GM12878 (cell line): ENCODE measurements around the gene KIFBP. TPM values are rescaled to one million over a fixed set of nuclear protein-coding genes. Genes with fewer than 3 reads are reported as not detected.

ENCODE experiments used
- ATAC-seq: fragments of 200-7000 bp; cut with Tn5 transposase; 3 replicates; pipeline ENCODE4 v1.9.1; 2020; ENCODE audit warnings: mild to moderate bottlenecking, moderate library complexity
- BruUV-seq: library from RNA; stranded (reverse); fragments of 400-500 nt; replicated peaks from 2 replicates; lab custom pipeline; 2021; lab: Mats Ljungman, UMichigan
- CTCF ChIA-PET: fragments of 300-600 bp; sonication (Branson Sonifier 250); formaldehyde crosslinking; extraction: SDS; loops from one replicate; lab custom pipeline; 2021; ENCODE audit warnings: inconsistent platforms; lab: Yijun Ruan, JAX
- POLR2A ChIA-PET: fragments of 350-600 bp; formaldehyde crosslinking; extraction: SDS; loops from one replicate; lab custom pipeline; 2021; ENCODE audit warnings: inconsistent platforms; lab: Charles Lee
- RAD21 ChIA-PET: fragments of 300-600 bp; sonication (Branson Sonifier 250); formaldehyde crosslinking; loops from one replicate; lab custom pipeline; 2023; ENCODE audit warnings: antibody characterized with exemption; ENCODE audit not compliant: unreplicated experiment; lab: Charles Lee
- SMC1A ChIA-PET: fragments of 300-600 bp; sonication (Branson Sonifier 250); formaldehyde crosslinking; loops from one replicate; lab custom pipeline; 2023; ENCODE audit not compliant: unreplicated experiment, uncharacterized antibody; lab: Charles Lee
- DNase-seq: peaks from one replicate; pipeline ENCODE4 v3.0.0-alpha.2; 2011; ENCODE audit warnings: low read depth, low spot score
- FAIRE-seq: peaks from 3 replicates; lab custom pipeline; 2011; peaks lifted over from hg19 to GRCh38; lab: Jason Lieb, UNC
- H2AFZ ChIP-seq: 2 replicates; pipeline ENCODE4 v1.6.0; 2011; ENCODE audit warnings: low read depth, low read length, control low read depth; ENCODE audit not compliant: control insufficient read depth
- H3K27ac ChIP-seq: 2 replicates; pipeline ENCODE4 v1.5.1; 2011; ENCODE audit warnings: control low read depth; ENCODE audit not compliant: control insufficient read depth, insufficient read depth
- H3K27me3 ChIP-seq, 2 experiments: replicated peaks in 1 of 2; 2 replicates each; pipeline versions ENCODE4 v1.6.0 to v1.6.1; 2011; ENCODE audit warnings: low read length in 1 of 2; ENCODE audit not compliant: control insufficient read depth in 2 of 2, insufficient read depth in 2 of 2
- H3K36me3 ChIP-seq, 2 experiments: 2 replicates each; pipeline ENCODE4 v1.5.1; 2011; ENCODE audit warnings: low read length in 1 of 2; ENCODE audit not compliant: control insufficient read depth in 2 of 2, insufficient read depth in 2 of 2
- H3K4me1 ChIP-seq: 2 replicates; pipeline ENCODE4 v1.6.1; 2011; ENCODE audit warnings: mild to moderate bottlenecking, low read length, moderate library complexity, mixed read lengths; ENCODE audit not compliant: control insufficient read depth, insufficient read depth
- H3K4me2 ChIP-seq: 2 replicates; pipeline ENCODE4 v1.6.0; 2011; ENCODE audit warnings: control low read depth; ENCODE audit not compliant: control insufficient read depth, insufficient read depth
- H3K4me3 ChIP-seq: fragments of 200-600 bp; sonication (generic); 2 replicates; pipeline ENCODE4 v1.5.1; 2016
- H3K79me2 ChIP-seq: 2 replicates; pipeline ENCODE4 v1.6.0; 2011; ENCODE audit warnings: low read length; ENCODE audit not compliant: control insufficient read depth, insufficient read depth
- H3K9ac ChIP-seq: 2 replicates; pipeline ENCODE4 v1.8.0; 2011; ENCODE audit warnings: low read length, control low read depth, mixed read lengths; ENCODE audit not compliant: control insufficient read depth, insufficient read depth
- H3K9me3 ChIP-seq: replicated peaks from 3 replicates; pipeline ENCODE4 v1.5.1; 2011; ENCODE audit warnings: mild to moderate bottlenecking, low read length; ENCODE audit not compliant: control insufficient read depth, insufficient read depth
- H4K20me1 ChIP-seq: 2 replicates; pipeline ENCODE4 v1.6.0; 2011; ENCODE audit not compliant: control insufficient read depth, insufficient read depth
- ATF7 ChIP-seq: fragments of 450-650 bp; IDR thresholded peaks from 2 replicates; pipeline ENCODE4 v1.6.1; 2016; ENCODE audit warnings: low read depth, mild to moderate bottlenecking
- EED ChIP-seq: sonication (generic); IDR thresholded peaks from 2 replicates; pipeline ENCODE4 v1.6.1; 2016; ENCODE audit warnings: antibody characterized with exemption, low read depth
- HDAC2 ChIP-seq: fragments of 200-600 bp; sonication (generic); IDR thresholded peaks from 2 replicates; pipeline ENCODE4 v1.6.1; 2017
- JUNB ChIP-seq: IDR thresholded peaks from 2 replicates; pipeline ENCODE4 v1.6.1; 2016; ENCODE audit warnings: antibody characterized with exemption, mild to moderate bottlenecking
- KAT2A ChIP-seq: conservative IDR thresholded peaks from 2 replicates; pipeline ENCODE4 v1.6.1; 2011; ENCODE audit warnings: low read depth, low read length; ENCODE audit not compliant: control insufficient read depth
- KLF5 ChIP-seq: fragments of 450-650 bp; IDR thresholded peaks from 2 replicates; pipeline ENCODE4 v1.6.1; 2014; ENCODE audit warnings: mild to moderate bottlenecking; ENCODE audit not compliant: partially characterized antibody
- MTA3 ChIP-seq: IDR thresholded peaks from 2 replicates; pipeline ENCODE4 v1.6.1; 2012; ENCODE audit warnings: low read length, inconsistent platforms, borderline replicate concordance
- PML ChIP-seq: IDR thresholded peaks from 2 replicates; pipeline ENCODE4 v1.6.1; 2012; ENCODE audit warnings: low read length, inconsistent platforms
- RELA ChIP-seq: fragments of 450-650 bp; IDR thresholded peaks from 2 replicates; pipeline ENCODE4 v1.8.0; 2014; ENCODE audit warnings: borderline replicate concordance; ENCODE audit not compliant: partially characterized antibody
- RUNX3 ChIP-seq: IDR thresholded peaks from 2 replicates; pipeline ENCODE4 v1.6.1; 2012; ENCODE audit warnings: low read length, inconsistent platforms
- STAT1 ChIP-seq: fragments of 450-650 bp; conservative IDR thresholded peaks from 2 replicates; pipeline ENCODE4 v1.6.1; 2014; ENCODE audit warnings: antibody characterized with exemption, mild to moderate bottlenecking
- SUZ12 ChIP-seq: fragments of 200-600 bp; sonication (generic); IDR thresholded peaks from one replicate; pipeline ENCODE4 v1.6.1; 2018; ENCODE audit warnings: antibody characterized with exemption, mild to moderate bottlenecking; ENCODE audit not compliant: unreplicated experiment
- TARDBP ChIP-seq: IDR thresholded peaks from 2 replicates; pipeline ENCODE4 v1.6.1; 2016; ENCODE audit warnings: borderline replicate concordance
- TCF12 ChIP-seq: IDR thresholded peaks from 2 replicates; pipeline ENCODE4 v1.6.1; 2011; ENCODE audit warnings: low read depth, mild to moderate bottlenecking, low read length
- YY1 ChIP-seq: IDR thresholded peaks from 2 replicates; pipeline ENCODE4 v1.6.1; 2011; ENCODE audit warnings: low read depth, mild to moderate bottlenecking, low read length
- ZSCAN29 ChIP-seq: fragments of 450-650 bp; IDR thresholded peaks from 2 replicates; pipeline ENCODE4 v1.6.1; 2017; ENCODE audit warnings: mild to moderate bottlenecking, moderate library complexity
- WGBS: methylation state at CpG from one replicate; pipeline ENCODE4 v1.1.6; 2016; ENCODE audit warnings: low lambda C conversion rate; ENCODE audit not compliant: insufficient replicate concordance, insufficient coverage; ENCODE audit errors: missing lambda C conversion rate; 5-methylcytosine and 5-hydroxymethylcytosine counted together
- in situ Hi-C: fragments of 300-500 bp; cut with MboI; formaldehyde crosslinking; loops from 9 replicates; pipeline ENCODE4 v1.14.3; 2018; ENCODE audit warnings: mixed read lengths
- intact Hi-C: fragments of 100-400 bp; cut with micrococcal nuclease; formaldehyde crosslinking; loops from one replicate; pipeline ENCODE4 v1.14.2; 2022; ENCODE audit not compliant: unreplicated experiment
- polyA plus RNA-seq, 11 experiments: library from polyadenylated mRNA; depleted of rRNA in 4 of 11; unstranded in 6 of 11; stranded (reverse) in 5 of 11; fragments of >200 nt; fragmentation: Nextera tagmentation in 4 of 11; fragmentation: Illumina TruSeq in 1 of 11; extraction: Ambion mirVana in 4 of 11; extraction: Trizol in 1 of 11; gene quantifications; 1 replicate in 1 of 11; 2 replicates in 10 of 11; pipeline versions ENCODE4 v1.2.1 to v1.2.3, GENCODE V29; 2011 to 2016; ENCODE audit warnings: inconsistent platforms in 2 of 11, missing spikeins in 2 of 11, low read depth in 1 of 11
- total RNA-seq, 4 experiments: library from RNA; depleted of rRNA in 3 of 4; stranded (reverse); fragments of >200 nt in 3 of 4; fragmentation: Illumina TruSeq in 1 of 4; extraction: Trizol in 1 of 4; gene quantifications; 2 replicates each; pipeline versions ENCODE4 v1.2.1 to v1.2.3, GENCODE V29; 2013 to 2021
- TF ChIP-seq, protein P1 (sequence below): fragments of 450-650 bp; IDR thresholded peaks from 2 replicates; pipeline ENCODE4 v1.6.1; 2014; ENCODE audit warnings: mild to moderate bottlenecking
- TF ChIP-seq, protein P2 (sequence below): IDR thresholded peaks from 2 replicates; pipeline ENCODE4 v1.6.1; 2012; ENCODE audit warnings: low read depth, low read length, improper control_type of control experiment
- TF ChIP-seq, protein P3 (sequence below): fragments of 450-650 bp; IDR thresholded peaks from 2 replicates; pipeline ENCODE4 v1.6.1; 2016; ENCODE audit warnings: mild to moderate bottlenecking
- TF ChIP-seq, protein P4 (sequence below), 3 experiments: IDR thresholded peaks in 2 of 3; conservative IDR thresholded peaks in 1 of 3; 2 replicates each; pipeline ENCODE4 v1.5.1; 2011; ENCODE audit warnings: low read depth in 3 of 3, low read length in 3 of 3, mild to moderate bottlenecking in 3 of 3, control low read depth in 2 of 3, moderate library complexity in 2 of 3, inconsistent platforms in 1 of 3, mixed read lengths in 1 of 3; ENCODE audit not compliant: control insufficient read depth in 2 of 3, insufficient read depth in 1 of 3; ENCODE audit errors: extremely low read depth in 1 of 3

The KIFBP gene
- total and polyA plus RNA-seq, 10 of the 15 experiments (the other 5 are each of a cell fraction or from before 2014, with no cell fraction given), result 8.6 to 29.5 (median 18.7) TPM

DNA sequence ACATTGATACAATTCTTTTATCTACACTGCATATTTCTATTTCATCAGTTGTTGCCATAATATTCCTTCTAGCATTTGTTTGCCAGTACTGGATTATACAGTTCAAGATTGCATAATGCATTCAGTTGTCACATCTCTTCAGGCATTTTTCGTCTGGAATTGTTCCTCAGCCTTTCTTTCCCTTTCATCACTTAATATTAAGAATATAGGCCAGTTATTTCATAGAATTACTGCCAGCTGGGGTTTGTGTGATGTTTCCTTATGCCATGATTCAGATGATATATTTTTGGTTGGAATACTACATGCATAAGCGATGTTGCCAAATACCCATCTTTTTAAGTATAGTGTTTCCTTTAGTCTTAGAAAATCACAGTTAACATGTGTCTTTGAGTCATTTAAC lies 20.8 kb downstream of the KIFBP start (continued):
- TF ChIP-seq, protein P1, sequence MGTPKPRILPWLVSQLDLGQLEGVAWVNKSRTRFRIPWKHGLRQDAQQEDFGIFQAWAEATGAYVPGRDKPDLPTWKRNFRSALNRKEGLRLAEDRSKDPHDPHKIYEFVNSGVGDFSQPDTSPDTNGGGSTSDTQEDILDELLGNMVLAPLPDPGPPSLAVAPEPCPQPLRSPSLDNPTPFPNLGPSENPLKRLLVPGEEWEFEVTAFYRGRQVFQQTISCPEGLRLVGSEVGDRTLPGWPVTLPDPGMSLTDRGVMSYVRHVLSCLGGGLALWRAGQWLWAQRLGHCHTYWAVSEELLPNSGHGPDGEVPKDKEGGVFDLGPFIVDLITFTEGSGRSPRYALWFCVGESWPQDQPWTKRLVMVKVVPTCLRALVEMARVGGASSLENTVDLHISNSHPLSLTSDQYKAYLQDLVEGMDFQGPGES, result no peak
- TF ChIP-seq ATF7, result no peak
- TF ChIP-seq, protein P2, sequence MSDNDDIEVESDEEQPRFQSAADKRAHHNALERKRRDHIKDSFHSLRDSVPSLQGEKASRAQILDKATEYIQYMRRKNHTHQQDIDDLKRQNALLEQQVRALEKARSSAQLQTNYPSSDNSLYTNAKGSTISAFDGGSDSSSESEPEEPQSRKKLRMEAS, result no peak
- TF ChIP-seq KLF5, result no peak
- TF ChIP-seq RELA, result no peak
- no peak for TF ChIP-seq MTA3
- TF ChIP-seq SUZ12, result no peak
- no peak for TF ChIP-seq JUNB
- TF ChIP-seq TCF12, result no peak
- TF ChIP-seq EED, result no peak

DNA sequence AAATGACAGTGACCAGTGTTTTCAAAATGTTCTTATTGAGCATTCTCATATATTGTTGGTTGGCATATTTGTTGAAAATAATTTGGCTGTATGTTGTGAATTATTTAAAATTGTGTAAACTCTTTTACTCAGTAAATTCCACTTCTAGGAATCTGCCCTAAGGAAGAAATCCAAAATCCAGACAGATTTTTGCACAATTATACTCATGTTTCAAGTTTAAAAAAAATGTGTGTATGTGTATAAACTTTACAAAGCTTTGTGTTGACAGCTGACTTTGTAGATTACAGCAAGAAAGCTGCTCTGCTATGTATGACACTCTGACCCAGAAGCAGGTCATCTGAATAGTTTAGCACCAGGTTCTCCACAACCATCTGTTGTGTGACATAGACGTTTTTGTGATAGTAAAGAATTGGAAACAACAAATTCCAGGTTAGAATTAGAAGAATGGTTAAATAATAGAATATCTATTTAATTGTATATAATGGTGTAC lies 21.6 kb downstream of the KIFBP start:
- H3K4me1 ChIP-seq, result no peaks in the 10 kb centered on the region
- ChIA-PET POLR2A (interaction anchor here (0.5 to 1.8 kb wide), 4 partner anchors 10 to 89 kb away, joined by 3 to 5 read pairs (median 3); no protein-coding TSS in a partner anchor), SMC1A (interaction anchor here (0.8 to 13.0 kb wide), 13 partner anchors 8 to 210 kb away, joined by 3 to 269 read pairs (median 5); partner anchors contain the start of gene HKDC1), CTCF (interaction anchor here (1.2 to 8.9 kb wide), 7 partner anchors 10 to 219 kb away, joined by 3 to 272 read pairs (median 3); partner anchors contain the start of gene SRGN), RAD21 (interaction anchor here (0.5 to 8.3 kb wide), 8 partner anchors 9 to 112 kb away, joined by 3 to 252 read pairs (median 3); partner anchors contain the start of gene SRGN)
- no peak overlapping the region for H3K4me2 ChIP-seq
- no peak overlapping the region for H3K4me3 ChIP-seq
- no peaks in the 10 kb centered on the region for H3K27me3 ChIP-seq
- no peaks in the 10 kb centered on the region for H3K79me2 ChIP-seq
- no TSS peak for BruUV-seq
- no peak overlapping the region for H3K9ac ChIP-seq
- 4% methylated on average over 1 of the region's 1 CpG for WGBS
- in situ Hi-C loops, result no loop called here
- no peak overlapping the region for H2AFZ ChIP-seq
- FAIRE-seq, result no peak
- H3K9me3 ChIP-seq, result no peaks in the 10 kb centered on the region
- TF ChIP-seq RUNX3 (no peak), ZSCAN29 (no peak), TARDBP (no peak), KAT2A (no peak), PML (no peak), JUNB (no peak), YY1 (no peak), STAT1 (no peak), HDAC2 (no peak)
- TF ChIP-seq, protein P3, sequence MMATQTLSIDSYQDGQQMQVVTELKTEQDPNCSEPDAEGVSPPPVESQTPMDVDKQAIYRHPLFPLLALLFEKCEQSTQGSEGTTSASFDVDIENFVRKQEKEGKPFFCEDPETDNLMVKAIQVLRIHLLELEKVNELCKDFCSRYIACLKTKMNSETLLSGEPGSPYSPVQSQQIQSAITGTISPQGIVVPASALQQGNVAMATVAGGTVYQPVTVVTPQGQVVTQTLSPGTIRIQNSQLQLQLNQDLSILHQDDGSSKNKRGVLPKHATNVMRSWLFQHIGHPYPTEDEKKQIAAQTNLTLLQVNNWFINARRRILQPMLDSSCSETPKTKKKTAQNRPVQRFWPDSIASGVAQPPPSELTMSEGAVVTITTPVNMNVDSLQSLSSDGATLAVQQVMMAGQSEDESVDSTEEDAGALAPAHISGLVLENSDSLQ, result no peak
- TF ChIP-seq, protein P4, sequence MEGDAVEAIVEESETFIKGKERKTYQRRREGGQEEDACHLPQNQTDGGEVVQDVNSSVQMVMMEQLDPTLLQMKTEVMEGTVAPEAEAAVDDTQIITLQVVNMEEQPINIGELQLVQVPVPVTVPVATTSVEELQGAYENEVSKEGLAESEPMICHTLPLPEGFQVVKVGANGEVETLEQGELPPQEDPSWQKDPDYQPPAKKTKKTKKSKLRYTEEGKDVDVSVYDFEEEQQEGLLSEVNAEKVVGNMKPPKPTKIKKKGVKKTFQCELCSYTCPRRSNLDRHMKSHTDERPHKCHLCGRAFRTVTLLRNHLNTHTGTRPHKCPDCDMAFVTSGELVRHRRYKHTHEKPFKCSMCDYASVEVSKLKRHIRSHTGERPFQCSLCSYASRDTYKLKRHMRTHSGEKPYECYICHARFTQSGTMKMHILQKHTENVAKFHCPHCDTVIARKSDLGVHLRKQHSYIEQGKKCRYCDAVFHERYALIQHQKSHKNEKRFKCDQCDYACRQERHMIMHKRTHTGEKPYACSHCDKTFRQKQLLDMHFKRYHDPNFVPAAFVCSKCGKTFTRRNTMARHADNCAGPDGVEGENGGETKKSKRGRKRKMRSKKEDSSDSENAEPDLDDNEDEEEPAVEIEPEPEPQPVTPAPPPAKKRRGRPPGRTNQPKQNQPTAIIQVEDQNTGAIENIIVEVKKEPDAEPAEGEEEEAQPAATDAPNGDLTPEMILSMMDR (IDR thresholded peaks at IDR 0.05 in 2 of 3, conservative IDR thresholded peaks at IDR 0.05 in 1 of 3; ENCODE audit: control insufficient read depth in 2 of 3, extremely low read depth in 1 of 3, insufficient read depth in 1 of 3, low read depth in 3 of 3, low read length in 3 of 3), result no peak
- H4K20me1 ChIP-seq, result no peaks in the 10 kb centered on the region
- peaks cover 2% of the 10 kb centered on the region in 2 experiments; a peak in 2 of 4 replicates for H3K36me3 ChIP-seq
- intact Hi-C loops, result no loop called here
- DNase-seq, result no peak
- H3K27ac ChIP-seq, result no peak overlapping the region
- no peak for ATAC-seq
